H9 (cell line): ENCODE results near the gene STK11. TPM values are rescaled to one million over a fixed set of nuclear protein-coding genes. Genes with fewer than 3 reads are reported as not detected.

Experiments
- DNase-seq: peaks from one replicate; pipeline ENCODE4 v3.0.0-alpha.2; 2017
- H2AFZ ChIP-seq: one replicate; pipeline ENCODE4 v1.6.1; 2013; ENCODE audit warnings: mild to moderate bottlenecking, low read length, control low read depth, moderate library complexity
- H2AK5ac ChIP-seq: 2 replicates; pipeline ENCODE4 v1.6.1; 2013; ENCODE audit warnings: low read length, control low read depth, mixed read lengths; ENCODE audit not compliant: insufficient read length
- H2BK120ac ChIP-seq: one replicate; pipeline ENCODE4 v1.6.1; 2013; ENCODE audit warnings: low read depth, mild to moderate bottlenecking, low read length, control low read depth, inconsistent platforms; ENCODE audit not compliant: poor library complexity, severe bottlenecking
- H2BK12ac ChIP-seq: 2 replicates; pipeline ENCODE4 v1.6.1; 2013; ENCODE audit warnings: low read length, control low read depth, mixed read lengths, low read depth; ENCODE audit not compliant: insufficient read length
- H2BK15ac ChIP-seq: 2 replicates; pipeline ENCODE4 v1.6.1; 2013; ENCODE audit warnings: low read depth, low read length, control low read depth
- H2BK20ac ChIP-seq: one replicate; pipeline ENCODE4 v1.6.1; 2013; ENCODE audit warnings: low read depth, mild to moderate bottlenecking, low read length, control low read depth, inconsistent platforms; ENCODE audit not compliant: poor library complexity, severe bottlenecking
- H2BK5ac ChIP-seq: 2 replicates; pipeline ENCODE4 v1.6.1; 2013; ENCODE audit warnings: low read length, control low read depth, mixed read lengths; ENCODE audit not compliant: insufficient read length
- H3K14ac ChIP-seq: 2 replicates; pipeline ENCODE4 v1.6.1; 2013; ENCODE audit warnings: low read length, control low read depth; ENCODE audit not compliant: insufficient read depth
- H3K18ac ChIP-seq: 2 replicates; pipeline ENCODE4 v1.6.1; 2013; ENCODE audit warnings: low read depth, mild to moderate bottlenecking, mixed read lengths, low read length, control low read depth; ENCODE audit not compliant: insufficient read length
- H3K23ac ChIP-seq: 2 replicates; pipeline ENCODE4 v1.6.1; 2013; ENCODE audit warnings: low read length, control low read depth, mixed read lengths, low read depth; ENCODE audit not compliant: insufficient read length
- H3K23me2 ChIP-seq: 2 replicates; pipeline ENCODE4 v1.6.1; 2013; ENCODE audit warnings: low read depth, mild to moderate bottlenecking, mixed read lengths, low read length, control low read depth; ENCODE audit not compliant: insufficient read length, poor library complexity, severe bottlenecking
- H3K27ac ChIP-seq: 2 replicates; pipeline ENCODE4 v1.5.1; 2013; ENCODE audit warnings: low read length, control low read depth, mixed read lengths, low read depth; ENCODE audit not compliant: insufficient read length
- H3K27me3 ChIP-seq: 2 replicates; pipeline ENCODE4 v1.6.1; 2013; ENCODE audit warnings: low read length, control low read depth, inconsistent platforms; ENCODE audit not compliant: insufficient read depth
- H3K4ac ChIP-seq: 2 replicates; pipeline ENCODE4 v1.6.1; 2013; ENCODE audit warnings: low read depth, mild to moderate bottlenecking, control low read depth, inconsistent platforms, low read length, moderate library complexity
- H3K4me1 ChIP-seq: 2 replicates; pipeline ENCODE4 v1.6.1; 2013; ENCODE audit warnings: low read length, control low read depth, inconsistent platforms; ENCODE audit not compliant: insufficient read depth
- H3K4me2 ChIP-seq: 2 replicates; pipeline ENCODE4 v1.6.1; 2013; ENCODE audit warnings: low read length, control low read depth, mixed read lengths; ENCODE audit not compliant: insufficient read length, insufficient read depth
- H3K56ac ChIP-seq: 2 replicates; pipeline ENCODE4 v1.6.1; 2013; ENCODE audit warnings: low read depth, mild to moderate bottlenecking, mixed read lengths, low read length, control low read depth; ENCODE audit not compliant: insufficient read length
- H3K79me1 ChIP-seq: 2 replicates; pipeline ENCODE4 v1.6.1; 2013; ENCODE audit warnings: low read depth, mild to moderate bottlenecking, moderate library complexity, low read length, control low read depth, inconsistent platforms; ENCODE audit not compliant: insufficient read depth, poor library complexity, severe bottlenecking
- H3K79me2 ChIP-seq: 2 replicates; pipeline ENCODE4 v1.6.1; 2013; ENCODE audit warnings: low read length, control low read depth, inconsistent platforms; ENCODE audit not compliant: insufficient read depth
- H3K9ac ChIP-seq: 2 replicates; pipeline ENCODE4 v1.6.1; 2013; ENCODE audit warnings: low read length, control low read depth, mixed read lengths; ENCODE audit not compliant: insufficient read length; ENCODE audit errors: extremely low read depth
- H3K9me3 ChIP-seq: one replicate; pipeline ENCODE4 v1.6.1; 2013; ENCODE audit warnings: low read depth, low read length, inconsistent platforms; ENCODE audit not compliant: control insufficient read depth
- H3T11ph ChIP-seq: one replicate; pipeline ENCODE4 v1.6.1; 2013; ENCODE audit warnings: mild to moderate bottlenecking, low read length, control low read depth, inconsistent platforms
- H4K20me1 ChIP-seq: one replicate; pipeline ENCODE4 v1.6.1; 2013; ENCODE audit not compliant: control insufficient read depth, insufficient read length, insufficient read depth
- H4K5ac ChIP-seq: 2 replicates; pipeline ENCODE4 v1.6.1; 2013; ENCODE audit warnings: low read depth, mild to moderate bottlenecking, mixed read lengths, low read length, control low read depth; ENCODE audit not compliant: insufficient read length
- H4K8ac ChIP-seq: replicated peaks from 2 replicates; pipeline ENCODE4 v1.6.1; 2013; ENCODE audit warnings: low read length, control low read depth, mixed read lengths, low read depth; ENCODE audit not compliant: insufficient read length
- H4K91ac ChIP-seq: 2 replicates; pipeline ENCODE4 v1.6.1; 2013; ENCODE audit warnings: low read depth, mild to moderate bottlenecking, moderate library complexity, mixed read lengths, low read length, control low read depth; ENCODE audit not compliant: insufficient read length
- H3K27ac Mint-ChIP-seq, 3 experiments: 2 replicates in 2 of 3; 3 replicates in 1 of 3; pipeline ENCODE4 v1.8.0; 2020 to 2021; ENCODE audit warnings: mixed read lengths in 3 of 3, mild to moderate bottlenecking in 1 of 3, moderate library complexity in 1 of 3
- H3K27me3 Mint-ChIP-seq: 2 replicates; pipeline ENCODE4 v1.8.0; 2021; ENCODE audit warnings: low read depth, mild to moderate bottlenecking, moderate library complexity, mixed read lengths
- H3K36me3 Mint-ChIP-seq, 3 experiments: 2 replicates in 2 of 3; 3 replicates in 1 of 3; pipeline ENCODE4 v1.8.0; 2020 to 2021; ENCODE audit warnings: low read depth in 3 of 3, mixed read lengths in 3 of 3; ENCODE audit not compliant: insufficient read depth in 1 of 3
- H3K4me1 Mint-ChIP-seq, 2 experiments: 2 replicates each; pipeline ENCODE4 v1.8.0; 2020; ENCODE audit warnings: mixed read lengths in 2 of 2
- H3K4me3 Mint-ChIP-seq, 2 experiments: 2 replicates in 1 of 2; 3 replicates in 1 of 2; pipeline ENCODE4 v1.8.0; 2020 to 2021; ENCODE audit warnings: mild to moderate bottlenecking in 2 of 2, mixed read lengths in 2 of 2, moderate library complexity in 1 of 2
- H3K9me3 Mint-ChIP-seq, 2 experiments: 2 replicates in 1 of 2; 3 replicates in 1 of 2; pipeline ENCODE4 v1.8.0; 2020; ENCODE audit warnings: mild to moderate bottlenecking in 2 of 2, mixed read lengths in 2 of 2, moderate library complexity in 1 of 2
- CTCF ChIP-seq: fragments of 200-600 bp; sonication (generic); conservative IDR thresholded peaks from 3 replicates; pipeline ENCODE4 v1.8.0; 2021; ENCODE audit warnings: antibody characterized with exemption, mild to moderate bottlenecking
- WGBS: extraction: QIAGEN DNeasy Blood & Tissue Kit; methylation state at CpG from one replicate; pipeline ENCODE4 v1.1.7; 2013; ENCODE audit warnings: missing lambda C conversion rate, low lambda C conversion rate, mixed read lengths; ENCODE audit not compliant: insufficient read length; ENCODE audit errors: extremely low coverage; 5-methylcytosine and 5-hydroxymethylcytosine counted together
- total RNA-seq: library from RNA; stranded (reverse); gene quantifications from 2 replicates; pipeline ENCODE4 v1.2.1, GENCODE V29; 2021

Gene STK11
- total RNA-seq, 1 experiment from 2014 or later: 74.3 TPM

- H3K18ac ChIP-seq: no peak overlapping the region
- no peak overlapping the region for H3K9ac ChIP-seq
- H3K23ac ChIP-seq: no peak overlapping the region
- H3K27ac Mint-ChIP-seq: peak overlapping the region in 2 of 3 experiments; percentile 74 to 75; a peak in 3 of 7 replicates
- no peaks in the 10 kb centered on the region for H3K79me2 ChIP-seq
- H3K14ac ChIP-seq: no peak overlapping the region; the same call in 1 of the 2 replicates
- no peaks in the 10 kb centered on the region for H3K79me1 ChIP-seq
- no peak overlapping the region for H4K5ac ChIP-seq
- H3K4me1 Mint-ChIP-seq: peaks cover 58 to 62% of the 10 kb centered on the region in 2 experiments
- H4K8ac ChIP-seq: no peak overlapping the region
- no peak overlapping the region for H3T11ph ChIP-seq
- H2BK20ac ChIP-seq: no peak overlapping the region
- no peaks in the 10 kb centered on the region; a peak in 1 of 5 replicates for H3K9me3 Mint-ChIP-seq
- H4K20me1 ChIP-seq: no peaks in the 10 kb centered on the region
- H2BK15ac ChIP-seq: no peak overlapping the region
- no CpG with 5 or more reads among the region's 21 CpGs for WGBS
- no peak overlapping the region for H3K4ac ChIP-seq
- no peak overlapping the region for H4K91ac ChIP-seq
- no peak for DNase-seq
- no peak for TF ChIP-seq CTCF
- peak overlapping the region; percentile 84 for H3K4me2 ChIP-seq
- no peaks in the 10 kb centered on the region for H3K9me3 ChIP-seq
- peak overlapping the region; percentile 49 to 69; a peak in 4 of 5 replicates for H3K4me3 Mint-ChIP-seq
- no peak overlapping the region for H2AFZ ChIP-seq
- no peak overlapping the region for H2BK120ac ChIP-seq
- no peak overlapping the region for H3K27ac ChIP-seq
- peaks cover 3 to 26% (median 9%) of the 10 kb centered on the region in 3 experiments for H3K36me3 Mint-ChIP-seq
- H3K23me2 ChIP-seq: peaks cover 27% of the 10 kb centered on the region
- H3K4me1 ChIP-seq: peaks cover 4% of the 10 kb centered on the region; the same call in 1 of the 2 replicates
- no peak overlapping the region for H2AK5ac ChIP-seq
- H3K56ac ChIP-seq: no peak overlapping the region
- H3K27me3 Mint-ChIP-seq: peaks cover 7% of the 10 kb centered on the region
- no peak overlapping the region for H2BK12ac ChIP-seq
- H3K27me3 ChIP-seq: no peaks in the 10 kb centered on the region
- no peak overlapping the region for H2BK5ac ChIP-seq
These were observed 57.1 kb downstream of the STK11 start for GRCh38 chr19:1262623-1263123.
